8988T (cell line): Measurements from ENCODE around the gene UVRAG.

Experiments
- DNase-seq: peaks from one replicate; pipeline ENCODE4 v3.0.0; 2011

Gene UVRAG

DNA sequence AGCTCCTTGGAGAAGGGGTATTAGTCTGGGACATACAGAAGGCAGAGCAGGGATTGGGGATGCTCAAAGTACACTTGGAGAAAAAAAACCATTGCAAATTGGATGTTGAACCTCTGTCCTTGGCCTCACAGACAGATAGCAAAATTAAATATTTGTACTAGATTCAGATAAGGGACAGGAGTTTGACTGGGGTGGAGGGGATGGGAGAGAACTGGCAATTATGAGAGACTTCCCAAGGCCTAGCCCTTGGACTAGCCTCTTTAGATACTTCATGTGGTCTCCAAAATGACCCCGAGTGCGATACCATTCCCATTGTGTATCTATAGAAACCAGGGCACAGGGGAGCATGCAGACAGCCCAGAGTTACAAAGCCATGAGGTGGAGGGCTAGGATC lies 30.9 kb upstream of the UVRAG start:
- DNase-seq, result no peak

DNA sequence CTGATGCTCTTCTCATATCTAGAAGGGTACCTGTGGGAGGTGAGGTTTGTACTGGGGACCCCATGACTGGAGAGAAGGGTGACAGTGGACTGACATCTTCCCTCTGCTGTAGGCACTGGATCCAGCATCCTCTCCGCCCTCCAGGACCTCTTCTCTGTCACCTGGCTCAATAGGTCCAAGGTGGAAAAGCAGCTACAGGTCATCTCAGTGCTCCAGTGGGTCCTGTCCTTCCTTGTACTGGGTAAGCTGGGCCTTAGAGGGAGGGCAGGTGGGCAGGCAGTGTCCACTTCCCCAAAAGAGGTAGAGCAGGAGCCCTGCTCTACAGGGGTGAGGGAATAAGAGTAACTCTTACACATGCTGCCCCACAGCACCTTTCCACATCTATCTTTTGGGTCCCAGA lies 30.5 kb upstream of the UVRAG start:
- DNase-seq, result no peak

DNA sequence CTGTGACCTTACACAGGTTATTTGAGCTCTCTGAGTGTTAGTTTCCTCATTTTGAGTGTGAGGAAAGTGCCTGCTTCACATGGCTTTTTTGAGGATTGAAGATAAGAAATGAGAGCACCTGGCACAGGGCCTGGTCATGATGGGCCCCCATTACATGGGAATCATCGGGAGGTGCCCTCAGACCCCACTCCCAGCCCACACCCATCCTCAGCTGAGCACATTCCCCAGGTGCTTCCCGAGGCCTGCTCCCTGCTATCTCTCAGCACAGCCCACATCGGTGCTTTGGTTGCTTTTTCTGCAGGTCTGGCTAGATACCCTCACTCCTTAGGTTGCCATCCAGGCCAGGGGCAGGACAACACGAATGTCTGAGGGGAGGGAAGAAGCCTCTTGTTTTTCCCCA lies 29.8 kb upstream of the UVRAG start:
- DNase-seq, result no peak

DNA sequence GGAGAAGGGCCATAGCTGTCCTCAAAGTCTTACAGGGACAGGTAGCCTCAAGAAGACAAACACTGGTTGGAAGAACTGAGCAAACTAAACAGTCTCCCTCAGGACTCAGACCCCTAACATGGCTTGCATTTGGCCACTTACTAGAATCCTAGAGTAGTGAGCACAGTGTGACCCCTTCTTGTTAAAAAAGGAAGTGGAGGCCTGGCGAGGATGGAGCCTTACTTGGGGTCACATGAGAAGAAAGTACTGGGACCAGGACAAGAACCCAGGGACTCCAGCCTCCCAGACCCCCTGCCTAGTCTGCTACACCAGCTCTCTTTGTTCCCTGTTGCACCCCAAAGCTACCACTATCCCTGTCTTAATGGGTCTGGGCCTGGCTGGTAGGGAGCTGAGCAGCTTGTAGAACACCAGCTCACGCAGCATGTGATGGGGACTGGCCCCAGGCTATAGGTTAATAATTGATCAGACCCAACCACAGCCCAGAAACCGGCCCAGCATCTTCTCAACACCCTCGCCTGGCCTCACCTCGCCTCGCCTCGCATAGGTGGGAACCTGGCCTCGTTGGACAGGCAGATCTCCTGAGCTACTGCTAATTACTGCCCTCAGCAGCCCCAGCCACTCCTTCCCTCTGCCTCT lies 28.8 kb upstream of the UVRAG start:
- DNase-seq, result no peak

DNA sequence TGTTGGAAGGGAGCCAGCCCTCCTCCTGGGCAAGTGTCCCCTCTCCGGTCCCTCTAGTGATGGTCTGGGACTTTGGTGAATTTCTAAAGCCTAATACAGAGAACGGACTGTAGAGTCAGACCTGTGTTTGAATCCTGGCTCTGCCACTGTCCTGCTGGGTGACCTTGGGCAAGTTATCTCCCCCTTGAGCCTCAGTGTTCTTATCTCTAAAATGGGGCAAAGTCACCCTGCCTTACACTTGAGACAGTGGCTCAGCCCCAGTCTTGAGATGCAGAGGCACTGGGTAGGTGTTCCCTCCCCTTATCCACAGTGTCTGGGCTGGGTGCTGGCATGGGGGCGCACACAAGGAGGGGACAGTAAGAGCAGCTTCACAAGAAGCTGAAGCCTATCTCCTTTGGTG lies 25.5 kb upstream of the UVRAG start:
- DNase-seq, result no peak

DNA sequence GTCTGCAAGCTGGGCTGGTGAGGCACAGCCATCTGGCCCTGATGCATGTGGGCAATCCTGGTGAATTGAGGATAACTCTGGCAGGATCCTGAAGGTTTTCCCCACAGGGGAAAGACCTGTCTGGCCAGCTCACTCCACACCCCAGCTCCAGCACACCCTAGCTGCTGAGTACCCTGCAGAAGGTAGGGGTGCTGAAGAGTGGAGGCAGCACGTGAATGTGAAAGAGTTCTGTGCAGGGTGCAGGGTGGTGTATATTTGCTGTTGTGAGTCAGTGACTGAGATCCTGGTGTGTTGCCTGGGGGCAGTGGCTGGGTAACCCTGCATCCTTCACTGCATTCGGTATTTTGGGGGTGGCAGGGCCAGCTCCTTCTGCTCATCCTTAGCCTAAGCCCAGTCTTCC lies 24.0 kb upstream of the UVRAG start:
- DNase-seq, result no peak

DNA sequence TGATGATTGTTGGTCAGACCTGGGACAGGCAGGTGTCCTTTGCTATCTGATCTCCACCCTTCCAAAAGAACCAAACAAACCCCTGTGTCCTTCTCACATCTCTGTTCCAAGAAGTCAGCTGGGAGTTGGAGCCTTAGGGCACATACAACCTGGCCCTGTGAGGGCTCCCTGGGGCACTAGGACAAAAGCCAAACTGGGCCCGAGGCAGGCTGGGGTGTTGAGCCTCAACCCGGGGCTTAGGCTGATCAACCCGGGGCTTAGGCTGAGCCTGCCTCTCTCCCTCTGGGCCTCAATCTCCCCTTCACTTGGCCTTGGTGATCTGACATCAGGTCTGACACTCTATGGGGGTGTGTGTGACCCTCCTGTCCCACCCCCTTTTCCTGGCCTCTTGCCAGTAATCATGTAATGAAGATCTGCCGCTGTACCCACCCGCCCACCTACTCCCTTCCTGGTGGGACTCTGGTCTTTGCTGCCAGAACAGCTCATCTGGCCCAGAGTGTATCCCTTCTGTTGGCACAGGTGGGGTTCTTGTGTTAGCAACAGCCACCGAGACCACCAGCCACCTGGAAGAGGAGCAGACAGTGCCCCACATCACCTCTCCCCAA lies 22.8 kb upstream of the UVRAG start:
- DNase-seq, result no peak

DNA sequence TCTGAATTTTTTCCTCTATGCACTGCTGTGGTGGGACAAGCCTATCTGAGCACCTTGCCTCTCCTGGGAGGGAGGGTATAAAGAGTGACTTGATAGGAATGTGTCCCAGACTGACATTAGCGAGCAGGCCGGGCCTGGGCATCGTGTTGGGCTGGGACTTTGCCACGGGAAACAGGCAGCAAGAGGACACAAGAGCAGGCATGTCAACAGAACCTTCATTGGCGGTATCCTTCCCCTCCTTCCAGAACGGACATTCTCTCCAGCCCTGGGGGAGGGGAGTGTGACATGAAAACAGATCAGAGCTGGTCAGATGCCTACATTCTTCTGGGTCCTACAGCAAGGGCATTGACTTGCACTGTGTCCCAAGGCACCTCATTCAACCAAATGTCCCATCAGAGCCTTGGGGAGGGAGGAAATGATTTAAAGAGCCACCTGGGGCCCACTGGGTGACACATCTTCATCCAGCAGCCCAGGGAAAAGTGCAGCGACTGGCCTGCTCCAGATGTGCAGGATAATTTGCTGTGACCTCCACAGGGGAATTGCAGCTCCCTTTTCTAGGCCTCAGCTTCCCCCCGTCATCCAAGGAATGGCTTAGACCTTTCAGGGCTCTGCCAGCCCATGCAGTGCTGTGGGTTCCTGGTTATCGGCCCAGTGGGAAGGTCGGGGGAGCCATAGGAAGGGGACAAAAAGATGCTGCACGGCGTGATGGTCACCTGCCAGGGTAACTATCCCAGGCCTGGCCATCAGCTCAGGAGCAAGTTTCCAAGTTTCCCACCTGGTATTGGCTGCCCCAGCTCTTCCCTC lies 21.8 kb upstream of the UVRAG start:
- no peak for DNase-seq

DNA sequence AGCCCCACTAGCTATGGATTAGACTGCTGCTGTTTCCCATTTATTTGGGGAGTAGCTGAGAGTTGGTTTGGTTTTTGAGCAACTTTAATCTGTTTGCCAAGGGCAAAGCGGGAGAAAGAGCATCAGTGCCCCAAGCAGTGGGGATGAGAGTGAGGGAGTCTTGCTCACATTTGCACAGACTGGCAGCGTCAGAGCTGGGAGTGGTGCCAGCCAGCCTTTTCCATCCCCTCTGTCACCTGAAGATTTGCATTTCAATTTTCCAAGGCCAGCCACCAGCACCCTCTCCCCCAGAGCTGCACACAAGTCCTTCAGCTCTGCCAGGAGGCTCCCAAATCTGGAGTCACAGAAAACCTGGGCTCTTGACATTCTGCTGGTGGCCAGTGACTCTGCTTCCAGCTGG lies 21.0 kb upstream of the UVRAG start:
- DNase-seq, result no peak

DNA sequence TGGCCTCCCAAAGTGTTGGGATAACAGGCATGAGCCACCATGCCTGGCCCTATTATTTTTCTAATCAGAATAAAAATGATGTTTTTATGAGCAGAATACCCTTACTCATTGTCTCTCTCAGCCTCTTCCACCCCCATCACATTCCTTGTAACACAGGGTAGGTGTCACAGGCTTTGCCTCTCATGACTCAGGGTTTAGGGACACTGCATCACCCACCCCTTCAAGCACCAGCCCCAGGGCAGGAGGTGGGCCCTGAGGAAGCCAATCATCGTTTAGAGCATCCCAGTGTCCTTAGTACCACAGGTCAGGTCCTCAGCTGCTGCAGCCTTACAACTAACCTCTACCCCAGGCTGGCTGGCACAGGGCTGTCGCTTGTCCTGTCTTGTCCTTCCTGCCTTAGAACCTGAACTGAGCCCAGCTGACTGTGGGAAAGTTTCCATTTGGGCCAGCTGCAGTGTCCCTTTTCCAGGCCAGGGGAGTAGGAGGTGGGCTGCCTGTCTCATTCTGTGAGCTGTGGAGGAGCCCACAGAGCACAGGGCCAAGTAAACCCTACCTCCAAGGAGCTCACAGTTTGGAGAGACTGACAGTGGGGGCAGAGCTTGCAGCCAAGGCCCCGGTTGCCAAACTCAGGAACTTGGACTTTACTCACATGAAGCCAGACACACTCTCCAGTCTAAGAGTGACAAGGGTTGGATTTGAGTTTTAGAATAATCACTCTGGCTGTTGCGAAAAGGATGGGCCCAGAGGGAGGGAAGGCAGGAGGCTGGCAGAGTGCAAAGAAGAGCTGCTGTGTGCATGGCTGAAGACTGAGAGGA lies 19.5 kb upstream of the UVRAG start:
- DNase-seq, result no peak

DNA sequence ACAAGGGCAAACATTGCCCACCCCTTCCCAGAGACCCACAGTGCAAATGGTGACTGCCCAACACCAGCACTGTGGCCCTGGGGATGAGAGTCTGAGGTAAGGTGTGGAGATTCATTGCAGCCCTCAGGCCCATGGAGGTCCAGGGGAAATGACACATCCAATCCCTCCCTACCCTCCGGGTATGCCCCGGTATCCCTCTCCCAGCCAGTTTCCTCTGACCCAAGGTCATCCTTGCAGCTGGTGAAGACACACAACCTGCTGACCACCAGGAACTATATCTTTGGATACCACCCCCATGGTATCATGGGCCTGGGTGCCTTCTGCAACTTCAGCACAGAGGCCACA lies 18.9 kb upstream of the UVRAG start:
- DNase-seq, result no peak

DNA sequence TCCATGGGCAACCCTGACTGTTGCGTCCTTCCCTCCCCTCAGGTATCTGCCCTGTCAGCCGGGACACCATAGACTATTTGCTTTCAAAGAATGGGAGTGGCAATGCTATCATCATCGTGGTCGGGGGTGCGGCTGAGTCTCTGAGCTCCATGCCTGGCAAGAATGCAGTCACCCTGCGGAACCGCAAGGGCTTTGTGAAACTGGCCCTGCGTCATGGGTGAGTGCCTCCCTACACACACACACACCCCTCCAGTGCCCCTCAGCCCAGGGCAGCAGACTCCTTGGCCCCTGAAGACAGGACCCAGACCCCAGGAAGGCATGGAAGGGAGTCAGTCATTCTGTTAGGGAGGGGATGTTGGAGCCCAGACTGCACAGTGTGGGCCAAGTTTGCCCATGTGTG lies 17.9 kb upstream of the UVRAG start:
- DNase-seq, result no peak

DNA sequence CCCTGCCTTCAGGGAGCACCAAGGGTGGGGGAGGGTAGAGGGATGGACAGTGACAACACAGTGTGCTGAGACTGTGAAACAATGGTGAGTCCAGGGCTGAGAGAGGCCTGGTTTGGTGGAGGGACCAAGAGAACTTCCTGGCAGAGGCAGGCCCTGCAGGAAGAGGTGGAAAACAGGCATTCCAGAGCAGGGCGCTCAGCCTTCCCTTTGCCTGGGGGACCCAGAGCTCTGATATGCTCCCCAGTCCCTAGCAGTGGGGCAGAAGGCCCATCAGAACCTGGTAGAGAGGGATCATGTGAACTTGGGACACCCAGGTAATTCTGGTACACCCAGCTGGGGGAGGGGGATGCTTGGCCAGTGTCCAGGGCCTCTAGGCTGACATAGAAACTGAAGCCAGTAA lies 17.2 kb upstream of the UVRAG start:
- DNase-seq, result no peak

DNA sequence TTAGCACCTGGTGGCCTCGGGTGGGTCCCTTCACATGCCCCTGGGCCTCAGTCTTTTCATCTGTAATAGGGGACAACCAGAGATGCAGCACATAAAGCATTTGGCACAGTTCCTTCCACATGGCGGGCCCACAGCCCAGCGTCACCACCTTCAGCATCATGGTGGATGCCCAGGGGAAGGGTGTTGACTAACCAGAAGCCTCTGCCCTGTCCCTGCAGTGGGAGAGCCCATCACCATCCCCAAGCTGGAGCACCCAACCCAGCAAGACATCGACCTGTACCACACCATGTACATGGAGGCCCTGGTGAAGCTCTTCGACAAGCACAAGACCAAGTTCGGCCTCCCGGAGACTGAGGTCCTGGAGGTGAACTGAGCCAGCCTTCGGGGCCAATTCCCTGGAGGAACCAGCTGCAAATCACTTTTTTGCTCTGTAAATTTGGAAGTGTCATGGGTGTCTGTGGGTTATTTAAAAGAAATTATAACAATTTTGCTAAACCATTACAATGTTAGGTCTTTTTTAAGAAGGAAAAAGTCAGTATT lies 14.8 kb upstream of the UVRAG start:
- no peak for DNase-seq

DNA sequence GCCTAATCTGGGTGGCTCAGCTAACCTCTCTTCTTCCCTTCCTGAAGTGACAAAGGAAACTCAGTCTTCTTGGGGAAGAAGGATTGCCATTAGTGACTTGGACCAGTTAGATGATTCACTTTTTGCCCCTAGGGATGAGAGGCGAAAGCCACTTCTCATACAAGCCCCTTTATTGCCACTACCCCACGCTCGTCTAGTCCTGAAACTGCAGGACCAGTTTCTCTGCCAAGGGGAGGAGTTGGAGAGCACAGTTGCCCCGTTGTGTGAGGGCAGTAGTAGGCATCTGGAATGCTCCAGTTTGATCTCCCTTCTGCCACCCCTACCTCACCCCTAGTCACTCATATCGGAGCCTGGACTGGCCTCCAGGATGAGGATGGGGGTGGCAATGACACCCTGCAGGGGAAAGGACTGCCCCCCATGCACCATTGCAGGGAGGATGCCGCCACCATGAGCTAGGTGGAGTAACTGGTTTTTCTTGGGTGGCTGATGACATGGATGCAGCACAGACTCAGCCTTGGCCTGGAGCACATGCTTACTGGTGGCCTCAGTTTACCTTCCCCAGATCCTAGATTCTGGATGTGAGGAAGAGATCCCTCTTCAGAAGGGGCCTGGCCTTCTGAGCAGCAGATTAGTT lies 14.2 kb upstream of the UVRAG start:
- no peak for DNase-seq

DNA sequence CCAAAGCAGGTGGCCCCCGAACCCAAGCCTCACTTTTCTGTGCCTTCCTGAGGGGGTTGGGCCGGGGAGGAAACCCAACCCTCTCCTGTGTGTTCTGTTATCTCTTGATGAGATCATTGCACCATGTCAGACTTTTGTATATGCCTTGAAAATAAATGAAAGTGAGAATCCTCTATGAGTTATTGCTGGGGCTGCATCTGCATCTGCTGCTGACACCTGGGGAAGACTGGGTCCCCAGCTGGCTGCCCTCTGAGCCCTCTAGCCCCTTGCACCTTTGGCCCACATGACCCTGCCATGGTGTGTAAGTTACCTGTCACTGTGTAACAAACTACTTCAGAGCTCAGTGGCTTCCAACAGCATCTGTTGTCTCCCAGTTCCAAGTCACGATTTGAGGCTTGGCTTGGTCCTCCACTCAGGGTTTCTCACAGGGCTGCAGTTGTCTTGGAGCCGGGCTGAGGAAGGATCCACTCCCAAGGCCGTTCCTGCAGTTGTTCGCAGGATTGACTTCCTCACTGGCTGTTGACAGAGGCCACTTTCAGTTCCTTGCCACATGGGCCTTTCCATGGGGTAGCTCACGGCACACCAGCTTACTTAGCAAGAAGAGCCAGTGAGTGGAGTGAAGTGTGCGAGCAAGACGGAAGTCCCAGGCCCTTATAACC lies 13.5 kb upstream of the UVRAG start:
- DNase-seq, result no peak

DNA sequence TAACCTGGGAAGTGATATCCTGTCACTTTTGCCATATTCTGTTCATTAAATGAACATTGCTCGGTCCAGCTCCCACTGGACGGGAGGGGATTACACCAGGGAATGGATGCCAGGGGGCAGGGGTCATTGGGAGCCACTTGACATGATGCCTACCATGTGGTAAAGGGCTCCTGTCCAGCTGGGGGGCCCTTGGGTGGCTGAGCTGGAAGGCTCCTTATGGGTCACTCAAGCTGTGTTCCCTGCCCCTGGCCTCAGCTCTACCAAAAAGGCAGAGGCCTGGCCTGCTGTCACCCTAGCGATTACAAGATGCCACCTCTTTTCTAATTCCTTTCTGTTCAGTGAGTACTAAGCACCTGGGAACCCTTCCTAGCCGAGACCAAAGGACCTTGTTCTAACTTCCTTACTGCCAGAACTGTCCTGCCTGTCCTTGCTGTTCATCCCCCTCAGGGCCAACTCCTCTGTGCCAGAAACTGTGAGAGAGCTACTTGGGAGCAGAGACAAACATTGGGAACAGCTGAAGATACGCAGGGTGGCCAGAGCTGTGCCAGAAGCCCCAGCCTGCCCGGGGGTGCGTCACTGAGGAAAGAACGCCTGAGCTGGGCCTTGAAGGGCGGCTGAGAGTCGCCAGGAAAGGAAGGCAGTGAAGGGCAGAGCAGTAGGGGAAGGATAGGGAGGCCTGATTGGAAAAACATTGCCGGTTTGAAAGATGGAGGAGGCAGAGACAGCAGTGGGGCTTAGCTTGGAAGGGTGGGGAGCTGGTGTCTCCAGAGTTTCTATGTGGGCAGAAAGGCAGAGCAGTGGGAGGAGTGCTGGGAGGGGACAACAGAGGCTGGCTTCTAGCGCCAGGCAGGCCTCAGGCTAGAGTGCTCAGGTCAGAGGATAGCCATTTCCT lies 12.7 kb upstream of the UVRAG start:
- DNase-seq, result no peak

DNA sequence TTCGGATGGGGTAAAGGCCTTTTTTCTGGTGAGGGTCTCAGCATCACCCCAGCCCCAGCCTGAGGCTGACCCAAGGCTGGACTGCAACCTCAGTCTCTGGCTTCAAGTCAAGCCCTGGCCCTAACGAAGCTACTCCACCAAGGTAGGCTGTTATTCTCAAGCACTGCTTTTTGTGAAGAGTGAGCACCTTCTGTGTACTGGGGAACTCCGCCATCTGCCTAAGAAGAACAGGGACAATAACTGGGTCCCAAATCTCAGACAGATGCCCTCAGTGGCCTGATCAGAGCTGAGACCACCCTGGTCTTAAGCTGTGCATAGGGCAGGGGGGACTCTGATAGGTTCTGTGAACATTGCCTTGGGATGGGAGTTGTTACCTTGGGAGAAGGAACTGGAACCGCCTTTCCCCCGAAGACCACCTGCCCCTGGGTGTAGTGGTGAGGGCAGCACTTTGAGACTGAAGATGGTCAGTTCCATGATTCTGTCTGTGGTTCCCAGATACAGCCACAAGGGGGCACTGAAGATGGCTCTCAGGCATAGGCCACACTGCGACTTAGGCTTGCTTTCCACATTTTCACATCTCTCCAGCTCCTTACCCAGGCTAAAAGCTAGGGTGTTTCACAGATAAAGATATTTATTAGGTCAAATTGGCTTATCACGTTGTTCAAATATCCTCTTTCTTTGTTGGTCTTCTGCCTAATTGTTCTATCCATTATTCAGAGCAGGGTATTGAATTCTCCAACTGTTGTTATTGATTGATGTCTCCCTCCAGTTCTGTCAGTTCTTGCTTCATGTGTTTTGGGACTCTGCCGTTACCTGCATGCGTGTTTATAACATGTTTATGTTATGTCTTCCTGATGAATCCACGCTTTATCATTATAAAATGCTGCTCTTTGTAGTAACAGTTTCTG lies 11.8 kb upstream of the UVRAG start:
- peak; percentile 84 for DNase-seq

DNA sequence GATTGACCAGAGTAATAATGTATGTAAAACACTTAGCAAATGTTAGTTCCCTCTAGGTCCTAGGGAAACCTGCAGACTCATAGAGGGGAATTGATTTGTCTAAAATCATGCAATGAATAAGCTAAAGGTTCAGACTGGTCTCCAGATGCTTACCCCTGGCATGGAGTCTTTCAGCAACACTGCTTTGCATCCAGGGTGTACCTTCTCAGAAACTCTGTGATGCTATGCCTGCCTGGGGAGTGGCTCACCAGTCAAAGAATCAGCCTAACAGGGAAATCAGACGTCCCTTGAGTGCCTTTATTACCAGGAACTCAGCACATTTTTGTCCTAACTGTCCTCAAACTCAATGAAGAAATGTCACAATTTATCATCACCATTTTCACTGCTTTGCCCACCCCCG lies 5.9 kb upstream of the UVRAG start:
- no peak for DNase-seq

DNA sequence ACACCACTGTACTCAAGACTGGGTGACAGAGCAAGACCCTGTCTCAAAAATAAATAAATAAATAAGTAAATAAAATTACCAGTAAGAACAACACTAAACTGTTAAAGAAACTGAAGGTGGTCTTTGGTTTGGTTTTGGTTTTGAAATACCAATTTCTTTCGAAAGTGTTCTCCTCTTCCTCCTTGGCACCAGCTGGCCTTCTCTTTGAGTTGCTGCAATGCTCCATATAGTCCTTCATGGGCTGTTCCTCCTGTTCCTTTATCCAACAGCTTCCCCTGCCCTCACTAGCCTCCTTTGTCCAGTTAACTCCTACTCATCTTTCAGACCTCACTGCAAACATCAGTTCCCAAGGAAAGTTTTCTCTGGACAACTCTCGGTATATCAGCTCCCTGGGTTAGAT lies 5.0 kb upstream of the UVRAG start:
- no peak for DNase-seq
